HG02973 (cell line): ENCODE measurements around the gene DUSP15.

Experiments used
- ATAC-seq: cut with Tn5 transposase; IDR thresholded peaks from one replicate; pipeline ENCODE4 v1.9.1; 2021; ENCODE audit warnings: moderate library complexity; ENCODE audit not compliant: unreplicated experiment

DUSP15 gene

DNA sequence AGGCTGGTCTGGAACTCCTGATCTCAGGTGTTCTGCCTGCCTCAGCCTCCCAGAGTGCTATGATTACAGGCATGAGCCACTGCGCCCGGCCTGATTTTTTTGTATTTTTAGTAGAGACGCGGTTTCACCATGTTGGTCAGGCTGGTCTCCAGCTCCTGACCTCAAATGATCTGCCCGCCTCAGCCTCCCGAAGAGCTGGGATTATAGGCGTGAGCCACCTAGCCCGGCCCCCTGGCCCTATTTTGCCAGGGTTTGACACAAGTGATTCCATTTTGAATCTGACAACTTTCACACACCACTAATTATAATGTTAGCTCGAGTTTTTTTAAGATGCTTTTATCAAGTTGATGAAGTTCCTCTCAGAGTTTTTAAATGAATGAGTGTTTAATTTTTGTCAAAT is 25.7 kb upstream of the DUSP15 start:
- ATAC-seq = no peak

DNA sequence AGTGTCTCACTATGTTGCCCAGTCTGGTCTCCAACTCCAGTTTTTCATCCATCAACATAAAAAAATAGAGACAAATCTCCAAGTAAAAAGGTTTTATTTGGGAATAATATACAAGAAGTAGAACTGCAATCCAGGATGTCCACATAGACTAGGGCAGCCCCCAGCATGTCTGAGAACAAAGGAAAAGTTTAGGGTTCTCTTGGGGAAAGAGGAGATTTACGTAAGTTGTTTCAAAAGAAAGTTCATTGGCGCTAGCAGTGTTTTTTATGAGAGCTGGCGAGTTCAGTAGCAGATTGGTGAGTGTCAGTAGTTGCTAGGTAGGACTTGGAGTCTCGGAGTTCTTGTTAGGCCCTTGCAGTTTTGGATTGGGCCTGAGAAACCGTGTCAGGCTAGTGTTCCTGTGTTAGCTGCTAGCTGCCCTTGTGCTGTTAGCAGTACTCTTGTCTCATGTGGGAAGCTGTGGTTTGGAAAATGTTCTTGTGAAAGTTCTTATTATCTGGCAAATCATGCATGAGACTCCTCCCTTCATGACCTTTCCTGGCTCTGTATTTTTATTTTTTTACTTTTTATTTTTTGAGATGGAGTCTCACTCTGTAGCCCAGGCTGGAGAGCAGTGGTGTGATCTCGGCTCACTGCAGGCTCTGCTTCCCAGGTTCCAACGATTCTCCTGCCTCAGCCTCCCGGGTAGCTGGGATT is 24.8 kb upstream of the DUSP15 start:
- ATAC-seq = peak; percentile 99

DNA sequence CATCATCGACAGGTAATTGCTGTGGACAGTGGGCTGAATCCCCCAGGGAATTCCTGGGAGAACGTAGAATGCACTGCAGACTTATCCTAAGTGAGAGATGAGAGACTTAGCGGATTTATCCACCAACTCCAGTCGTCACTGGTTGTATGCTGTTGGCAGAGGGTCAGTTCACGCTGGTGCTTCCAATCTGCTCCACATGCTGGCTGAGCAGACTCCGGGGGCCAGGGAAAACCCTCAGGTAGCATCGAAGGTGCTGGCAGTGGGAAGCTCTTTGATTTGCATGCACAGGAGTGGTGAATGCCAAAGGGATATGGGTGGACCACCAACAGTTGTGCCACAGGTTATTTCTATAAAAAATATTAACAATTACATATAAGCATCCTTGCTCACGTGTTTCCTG is 20.3 kb upstream of the DUSP15 start:
- no peak for ATAC-seq

DNA sequence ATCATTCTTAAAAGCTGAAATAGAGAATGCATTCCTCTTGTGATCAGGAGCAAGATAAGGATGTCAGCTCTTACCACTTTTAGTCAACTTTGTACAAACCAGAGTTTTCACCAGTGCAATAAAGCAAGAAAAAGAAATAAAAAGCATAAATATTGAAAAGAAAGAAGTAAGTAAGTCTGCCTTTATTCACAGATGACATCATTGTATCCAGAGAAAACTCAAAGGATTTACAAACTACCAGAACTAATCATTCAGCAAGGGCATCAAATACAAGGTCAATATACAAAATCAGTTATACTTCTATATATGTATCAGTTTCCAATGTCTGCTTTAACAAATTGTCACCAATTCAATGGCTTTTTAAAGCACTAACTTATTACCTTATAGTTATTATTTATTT is 13.5 kb upstream of the DUSP15 start:
- ATAC-seq = no peak

DNA sequence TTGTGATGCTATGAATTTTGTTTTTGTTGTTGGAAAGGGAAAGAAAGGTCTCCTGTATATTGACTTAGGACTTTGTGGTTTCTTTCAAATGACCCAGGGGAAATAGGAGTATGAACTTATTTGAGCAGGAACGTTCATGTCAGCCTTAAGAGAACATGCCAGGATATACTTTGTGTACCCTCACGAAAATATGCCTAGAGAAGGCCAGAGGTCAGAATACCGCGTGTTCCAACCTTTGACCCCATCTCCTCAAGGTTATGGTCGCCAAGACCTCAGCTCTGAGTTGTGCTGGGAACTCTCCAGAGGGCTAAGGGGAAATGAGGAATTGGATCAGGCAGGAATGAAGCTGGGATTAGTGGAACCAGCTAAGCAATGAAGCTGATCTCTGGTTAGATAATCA is 11.6 kb upstream of the DUSP15 start:
- no peak for ATAC-seq

DNA sequence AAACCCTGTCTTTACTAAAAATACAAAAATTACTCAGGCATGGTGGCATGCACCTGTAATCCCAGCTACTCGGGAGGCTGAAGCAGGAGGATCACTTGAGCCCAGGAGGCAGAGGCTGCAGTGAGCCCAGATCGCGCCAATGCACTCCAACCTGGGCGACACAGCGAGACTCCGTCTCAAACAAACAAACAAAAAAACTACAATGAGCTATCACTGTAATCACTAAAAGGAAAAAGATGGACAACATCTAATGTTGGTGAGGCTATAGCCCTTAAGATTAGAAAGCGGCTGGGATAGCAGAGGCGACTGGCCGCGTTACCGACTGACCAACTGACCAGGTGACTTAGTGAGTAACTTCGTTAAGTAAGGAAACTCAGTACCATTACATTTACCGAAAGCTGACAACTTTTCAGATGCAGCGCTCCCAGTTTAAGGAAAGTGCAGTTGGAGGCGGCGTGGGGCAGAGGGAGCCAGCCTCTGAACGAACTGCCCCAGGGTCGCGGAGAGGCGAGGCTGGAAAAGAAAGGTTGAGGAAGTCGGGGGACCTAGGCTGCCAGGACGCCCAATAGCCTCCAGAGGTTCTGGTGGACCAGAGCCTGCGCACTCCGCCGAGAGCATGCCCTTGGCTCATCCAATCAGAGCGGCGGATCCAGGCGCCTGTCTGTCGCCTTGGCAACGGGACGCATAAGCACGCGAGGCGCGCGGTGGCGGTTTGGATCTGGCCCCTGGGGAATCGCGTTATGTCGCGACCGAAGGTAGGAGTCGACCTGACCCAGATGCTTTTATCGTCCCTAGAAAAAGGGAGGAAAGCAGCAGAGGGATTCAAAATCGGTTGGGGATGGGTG is 9.0 kb upstream of the DUSP15 start:
- ATAC-seq = peak; percentile 84

DNA sequence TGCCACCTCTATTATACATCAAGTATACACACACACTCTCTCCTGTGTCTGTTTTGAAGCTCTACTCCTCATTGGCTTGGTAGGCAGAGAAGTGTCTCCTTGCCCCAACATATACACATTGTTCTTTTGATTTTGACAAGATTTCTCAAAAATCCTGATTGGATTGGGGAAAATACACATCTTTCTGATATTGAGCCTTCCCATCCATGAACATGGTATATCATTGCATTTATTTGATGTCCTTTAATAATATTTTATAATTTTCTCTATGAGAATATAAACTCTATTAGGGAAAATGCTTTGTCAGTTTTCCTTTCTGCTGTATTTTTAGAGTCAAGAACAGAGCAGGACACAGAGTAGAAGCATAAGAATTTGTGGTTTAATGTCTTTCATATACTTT is 7.4 kb upstream of the DUSP15 start:
- ATAC-seq = no peak

DNA sequence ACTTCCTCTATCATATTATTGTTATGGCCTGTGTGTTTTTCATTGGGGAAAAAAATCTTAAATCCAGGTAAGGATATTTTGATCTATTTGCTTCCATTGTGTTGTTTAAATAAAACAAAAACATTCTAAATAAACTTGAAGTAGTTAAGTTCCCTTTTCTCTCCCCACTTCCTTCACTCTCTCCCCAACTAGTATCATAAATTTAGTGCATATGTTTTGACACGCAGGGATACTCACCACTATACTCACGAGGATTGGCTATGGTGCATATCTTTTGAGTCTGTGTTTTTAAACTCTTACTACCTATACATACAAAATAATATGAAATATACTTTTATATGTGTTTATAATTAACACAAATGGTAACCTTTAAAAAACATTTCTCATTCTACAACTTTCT is 5.3 kb upstream of the DUSP15 start:
- ATAC-seq = no peak

DNA sequence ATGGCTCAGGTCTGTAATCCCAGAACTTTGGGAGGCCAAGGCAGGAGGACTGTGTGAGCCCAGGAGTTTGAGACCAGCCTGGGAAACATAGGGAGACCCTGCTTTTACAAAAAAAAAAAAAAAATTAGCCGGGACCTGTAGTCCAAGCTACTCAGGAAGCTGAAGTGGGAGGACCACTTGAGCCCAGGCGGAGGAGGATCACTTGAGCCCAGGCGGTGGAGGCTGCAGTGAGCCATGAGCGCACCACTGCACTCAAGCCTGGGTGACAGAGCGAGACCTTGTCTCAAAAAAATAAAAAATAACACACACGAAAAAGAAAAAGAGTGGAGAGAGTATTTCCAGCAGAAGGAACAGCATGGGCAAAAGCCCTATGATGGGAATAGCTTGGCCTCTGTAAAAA is 2.1 kb upstream of the DUSP15 start:
- ATAC-seq = no peak

DNA sequence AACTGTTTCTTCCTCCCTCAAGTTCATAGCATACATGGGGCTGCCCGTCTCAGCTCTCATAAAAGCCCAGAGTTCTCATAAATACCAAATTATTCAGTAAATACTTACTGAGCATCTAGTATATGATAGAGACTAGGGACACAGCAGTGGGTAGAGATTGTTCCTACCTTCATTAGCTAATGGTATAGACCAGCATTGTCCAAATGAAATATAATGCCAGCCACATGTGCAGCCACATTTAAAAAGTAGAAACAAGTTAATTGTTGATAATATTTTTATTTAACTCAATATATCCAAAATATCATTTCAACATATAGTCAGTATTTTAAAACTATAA is 1.3 kb upstream of the DUSP15 start:
- ATAC-seq = no peak

DNA sequence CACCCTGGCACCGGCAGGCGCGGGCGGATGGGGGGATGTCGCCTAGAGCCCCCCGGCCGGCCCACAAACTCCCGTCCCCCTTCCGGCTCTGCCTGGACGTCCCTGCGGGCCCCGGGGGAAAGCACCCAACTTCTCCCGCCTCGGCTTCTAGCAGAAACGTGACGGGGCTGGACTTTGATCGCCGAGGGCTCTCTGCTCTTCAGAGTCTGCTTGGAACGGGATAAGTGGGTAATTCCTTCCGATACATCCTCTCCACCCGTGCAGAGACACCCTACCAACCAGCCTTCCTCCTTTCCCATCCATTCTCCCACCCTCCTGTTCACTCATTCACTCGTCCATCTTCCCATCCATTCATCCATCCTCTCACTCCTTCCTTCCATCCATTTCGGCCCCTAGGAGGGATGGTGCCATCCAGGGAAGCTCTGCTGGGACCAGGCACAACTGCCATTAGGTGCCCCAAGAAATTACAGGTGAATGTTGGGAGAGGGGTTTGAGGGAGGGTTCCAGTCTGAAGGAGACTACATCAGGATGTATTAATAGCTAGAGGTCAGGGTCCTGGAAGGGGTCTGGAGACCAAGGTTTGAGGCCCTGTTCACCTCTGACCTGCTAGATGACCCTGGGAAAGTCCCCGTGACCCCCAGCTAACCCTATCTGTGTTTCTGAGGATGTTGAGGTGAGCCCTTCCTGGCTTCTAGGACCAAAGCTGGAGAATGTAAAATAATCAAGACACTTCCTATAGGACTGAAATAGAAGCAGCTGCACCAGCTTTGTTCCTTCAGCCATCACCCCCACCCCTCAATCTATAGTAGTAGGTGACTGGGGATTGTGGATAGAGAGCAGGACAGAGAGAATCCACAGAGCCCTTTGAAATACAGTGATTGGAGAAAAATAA is 645 bp upstream of the DUSP15 start:
- ATAC-seq = no peak

DNA sequence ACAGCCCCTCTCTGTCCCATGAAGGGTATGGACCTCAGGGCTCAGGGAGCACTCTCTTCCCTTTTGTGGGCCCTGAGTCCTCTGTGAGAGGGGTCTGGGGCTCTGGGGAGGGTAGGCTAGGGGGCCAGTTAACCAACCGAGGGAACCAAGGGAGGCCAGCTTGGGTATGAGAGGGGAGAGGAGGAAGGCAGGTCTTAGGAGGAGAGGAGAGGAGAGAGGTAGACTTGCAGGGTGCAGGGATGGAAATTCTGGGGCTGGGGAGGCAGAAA is 720 bp downstream of the DUSP15 start:
- no peak for ATAC-seq

DNA sequence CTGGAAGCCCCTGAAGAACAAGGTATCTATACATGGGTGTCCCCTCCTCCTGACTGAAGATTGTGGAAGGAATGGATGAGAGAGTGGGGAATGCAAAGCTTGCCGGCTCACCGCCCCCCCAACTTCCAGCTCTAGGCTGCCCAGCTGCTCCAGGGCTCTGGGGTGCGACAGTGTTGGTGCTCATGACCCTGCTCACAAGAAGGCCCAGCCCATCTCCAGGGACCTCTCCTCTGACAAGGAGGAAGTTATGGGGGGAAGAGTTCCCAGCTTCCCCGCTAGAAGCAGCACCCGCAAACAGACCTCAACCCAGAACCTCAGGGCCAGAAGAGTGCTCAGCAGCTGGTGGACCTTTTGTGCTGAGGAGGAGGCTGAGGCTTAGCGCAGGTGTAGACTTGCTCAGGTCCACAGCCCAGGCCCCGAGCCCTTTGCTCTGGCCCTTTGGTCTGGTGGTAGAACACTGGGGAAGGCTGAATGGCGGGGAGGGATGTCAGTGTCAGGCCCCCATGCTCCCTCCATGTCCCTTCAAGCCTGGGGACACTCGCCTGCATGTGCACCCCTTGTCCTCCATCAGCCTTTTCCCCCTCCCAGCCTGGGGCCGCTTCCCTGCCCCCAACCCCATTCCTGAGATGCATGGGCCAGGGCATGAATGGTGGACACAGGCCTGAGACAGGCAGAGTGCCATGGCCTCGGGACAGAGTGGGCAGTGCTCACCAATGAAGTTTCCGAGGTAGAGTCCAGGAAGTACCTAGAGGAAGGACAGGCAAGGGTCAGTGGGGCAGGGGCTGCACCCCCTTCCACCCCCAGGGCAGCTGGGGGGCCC is 1.3 kb downstream of the DUSP15 start:
- no peak for ATAC-seq

DNA sequence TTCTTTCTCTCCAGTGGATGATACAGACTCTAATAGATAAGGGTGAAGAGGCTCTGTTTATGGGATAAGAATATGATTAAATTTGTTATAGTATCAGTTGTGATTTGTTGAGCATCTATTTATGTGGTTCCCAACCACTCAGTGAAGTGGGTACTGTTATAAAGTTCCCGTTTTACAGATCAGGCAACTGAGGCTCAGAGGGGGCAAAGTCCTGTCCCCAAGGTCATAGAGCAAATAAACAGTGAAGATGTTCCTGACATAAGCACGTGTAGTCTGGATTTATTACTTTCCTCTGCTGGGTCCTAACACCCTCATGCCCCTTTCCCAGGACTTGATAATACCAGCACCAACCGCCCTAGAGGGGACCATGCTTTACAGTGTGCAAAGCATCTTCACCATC is 4.1 kb downstream of the DUSP15 start:
- ATAC-seq = no peak

DNA sequence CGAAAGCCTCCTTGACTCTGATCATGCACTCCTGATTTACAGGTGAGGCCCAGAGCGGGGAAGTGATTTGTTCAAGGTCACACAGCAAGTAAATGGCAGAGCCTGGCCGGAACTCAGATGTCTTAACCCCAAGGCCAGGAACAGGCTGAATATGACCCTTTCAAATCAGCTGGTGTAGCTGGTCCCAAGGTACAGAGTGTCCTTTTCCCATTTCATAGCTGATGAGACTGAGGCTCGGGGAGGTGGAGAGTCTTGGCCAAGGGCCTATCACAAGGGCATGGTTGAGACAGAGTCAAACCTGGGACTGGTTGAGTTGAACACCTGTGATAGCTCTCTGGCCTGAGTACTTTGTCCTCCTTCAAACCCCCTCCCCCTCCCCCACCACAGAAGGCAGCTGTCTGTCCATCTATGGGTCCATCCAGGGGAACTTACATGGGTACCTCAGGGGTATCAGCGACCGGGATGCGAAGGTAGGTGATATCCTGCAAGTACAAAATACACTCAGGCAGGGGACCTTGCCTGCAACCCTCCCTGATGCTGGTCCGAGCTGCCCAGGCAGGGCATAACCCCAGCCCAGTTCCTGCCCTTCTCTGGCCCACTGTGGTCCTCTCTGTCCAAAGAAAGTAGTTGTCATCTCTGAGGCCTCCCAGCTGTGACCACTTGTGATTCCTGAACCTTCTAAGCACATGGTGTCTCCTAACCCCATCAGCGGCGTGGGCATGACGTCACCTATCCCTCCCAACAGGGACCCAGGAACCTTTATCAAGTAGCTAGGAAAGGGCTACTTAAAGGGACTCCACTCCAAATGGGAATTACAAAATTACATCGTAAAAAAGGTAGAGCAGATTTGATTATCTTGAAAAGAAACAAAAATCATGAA is 5.6 kb downstream of the DUSP15 start:
- no peak for ATAC-seq

DNA sequence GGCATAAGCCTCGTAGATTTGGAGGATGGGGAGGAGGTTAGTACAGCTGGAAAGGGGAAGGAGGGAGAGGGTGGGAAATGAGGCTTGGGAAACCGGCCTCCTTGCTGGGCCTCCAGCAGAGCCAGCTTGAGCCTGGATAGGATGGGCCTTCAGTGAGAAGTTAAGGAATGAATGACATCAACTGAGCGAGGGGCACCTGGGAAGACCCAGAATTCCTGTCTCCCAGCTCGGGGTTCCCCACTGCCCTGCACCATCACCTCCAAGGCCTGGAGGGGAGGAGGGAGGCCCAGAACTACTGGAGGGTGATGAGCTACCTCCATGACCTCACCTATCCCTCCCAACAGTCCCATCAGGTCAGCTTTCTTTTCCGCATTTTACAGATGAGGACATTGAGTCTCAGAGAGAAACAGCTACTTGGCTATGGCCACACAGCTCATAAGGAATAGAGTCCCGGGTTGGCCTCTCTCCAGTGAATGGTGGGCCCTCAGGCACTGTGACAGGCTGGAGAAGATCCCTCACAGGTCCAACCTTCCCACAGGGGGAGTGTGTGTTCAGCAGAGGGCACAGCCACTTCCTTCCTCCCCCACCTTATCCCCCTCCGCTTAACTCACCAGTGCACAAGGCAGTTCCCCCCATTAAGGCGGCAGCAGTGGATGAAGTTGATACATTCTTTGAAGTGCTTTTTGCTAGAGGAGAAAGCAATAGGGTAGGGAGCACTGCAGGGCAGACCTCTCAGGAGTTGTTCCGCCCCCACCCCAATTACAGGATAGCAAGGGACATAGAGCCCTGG is 6.8 kb downstream of the DUSP15 start:
- no peak for ATAC-seq

DNA sequence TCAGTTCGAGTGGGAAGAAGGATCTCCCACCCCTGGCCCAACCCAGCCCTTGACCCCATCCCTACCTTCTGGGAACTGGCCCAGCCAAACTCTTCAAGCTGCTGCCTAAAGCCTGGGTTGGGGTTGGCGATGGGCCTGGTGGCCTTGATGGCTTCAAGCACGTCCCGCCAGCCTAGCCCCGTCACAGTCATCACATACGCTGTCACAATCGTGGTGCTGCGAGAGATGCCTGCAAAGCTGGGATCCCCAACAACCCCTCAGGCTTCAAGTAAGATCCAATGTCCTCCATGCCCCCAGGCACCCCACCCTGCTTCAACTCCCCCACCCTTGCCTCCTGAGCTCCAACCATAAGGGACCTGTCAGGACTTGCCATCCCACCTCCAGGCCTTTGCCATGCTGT is 7.8 kb downstream of the DUSP15 start:
- ATAC-seq = no peak

DNA sequence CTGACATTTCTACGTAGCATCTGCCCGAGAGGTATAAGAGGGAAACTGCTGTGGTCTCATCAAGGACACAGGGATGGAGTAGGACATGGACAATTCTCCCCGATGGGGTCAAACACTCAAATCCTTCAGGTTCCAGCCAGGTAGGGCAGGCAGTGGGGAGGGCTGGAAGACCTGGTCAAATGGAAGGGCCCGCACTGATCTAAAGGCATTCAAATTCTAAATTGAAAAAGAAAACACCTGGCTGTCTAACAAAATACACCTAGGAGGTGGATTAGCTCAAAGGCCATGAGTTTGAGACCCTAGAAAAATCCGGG is 8.2 kb downstream of the DUSP15 start:
- no peak for ATAC-seq

DNA sequence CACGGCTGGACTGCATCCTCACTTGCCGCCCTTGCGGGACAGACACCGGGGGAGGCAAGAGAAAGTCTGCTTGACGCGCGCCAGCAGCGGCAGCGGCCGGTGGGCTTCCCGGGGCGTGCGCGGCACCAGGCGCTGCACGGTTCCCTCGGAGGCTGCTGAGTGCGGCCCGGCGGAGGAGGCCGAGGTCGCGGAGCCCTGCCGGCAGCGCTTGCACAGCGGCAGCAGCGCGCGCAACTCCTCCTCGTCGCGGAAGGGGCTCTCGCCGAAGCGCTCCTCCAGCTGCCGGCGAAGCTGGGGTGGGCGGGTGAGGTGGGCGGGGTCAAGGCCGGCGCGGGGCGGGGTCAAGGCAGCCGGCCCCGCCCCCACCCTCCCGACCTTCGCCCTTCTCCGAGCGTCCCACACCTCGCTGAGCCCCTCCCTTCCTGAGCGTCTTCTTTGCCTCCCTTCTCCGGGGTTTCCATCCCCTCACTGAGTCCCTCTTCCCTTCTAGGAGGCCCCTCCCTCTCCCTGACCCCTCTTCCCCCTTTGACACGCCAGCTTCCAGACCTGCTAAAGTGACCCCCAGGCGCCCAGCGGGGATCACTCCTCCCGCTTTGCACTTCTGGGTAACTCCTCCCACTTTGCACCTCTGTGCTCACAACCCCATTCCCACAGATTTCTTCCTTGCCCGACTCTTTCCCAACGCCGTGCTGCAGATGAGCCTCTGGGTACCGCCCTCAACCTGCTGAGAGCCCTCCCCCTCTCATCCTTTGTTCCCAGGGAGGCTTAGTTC is 8.8 kb downstream of the DUSP15 start:
- no peak for ATAC-seq
